Germinal center (tissue), 1 donor: ENCODE measurements around the gene CD86.
A peak's percentile ranks its signal among the peaks of the same experiment; 100 is the strongest.
"Not testable (repeated sequence)": the region's sequence is repeated elsewhere in the genome, so short reads cannot be mapped to it uniquely, and the experiment has no call there.

Experiments
- DNase-seq: peaks from one replicate; pipeline ENCODE4 v3.0.0; 2012; ENCODE audit warnings: mixed read lengths, low spot score

The CD86 gene

DNA sequence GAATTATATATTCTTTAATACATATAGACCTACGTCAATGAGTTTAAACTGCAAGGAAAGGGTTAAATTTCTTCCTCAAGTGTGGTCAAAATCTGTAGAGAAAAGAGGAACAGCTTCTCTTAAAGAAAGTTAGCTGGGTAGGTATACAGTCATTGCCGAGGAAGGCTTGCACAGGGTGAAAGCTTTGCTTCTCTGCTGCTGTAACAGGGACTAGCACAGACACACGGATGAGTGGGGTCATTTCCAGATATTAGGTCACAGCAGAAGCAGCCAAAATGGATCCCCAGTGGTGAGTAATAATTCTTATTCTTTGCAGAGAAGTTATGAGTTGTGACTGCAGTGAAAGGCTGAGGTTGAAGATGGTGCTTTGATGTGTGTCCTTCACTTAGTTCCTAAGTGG lies at the start of gene CD86:
Gene CD86, plus strand, starts transcription at position 148 of the 400 bp plus-strand sequence. Its CDS starts 128 bp downstream, at position 276.
- peak; percentile 39 for DNase-seq

DNA sequence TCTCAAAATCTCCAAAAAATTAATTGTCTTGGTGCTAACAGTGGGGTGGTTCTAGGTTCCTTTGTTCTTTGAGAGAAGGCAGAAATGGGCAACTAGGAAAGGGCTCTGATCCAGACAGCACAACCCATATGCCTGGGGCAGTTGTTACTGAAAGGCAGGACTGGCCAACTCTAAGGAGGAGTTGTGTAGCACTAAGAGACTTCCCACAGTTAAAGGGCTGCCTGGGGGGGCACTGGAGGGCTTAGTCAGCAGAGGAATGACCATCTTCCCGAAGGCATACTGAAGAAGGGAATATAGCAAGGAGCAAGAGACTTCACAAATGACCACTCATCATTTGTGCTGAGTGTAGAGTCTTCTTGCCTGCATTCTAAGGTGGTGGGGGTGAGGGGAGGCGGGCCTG lies 48.9 kb upstream of the CD86 start:
- DNase-seq: no peak

GRCh38 chr3:122008166-122008565 lies 47.0 kb upstream of the CD86 start:
- DNase-seq: no peak

DNA sequence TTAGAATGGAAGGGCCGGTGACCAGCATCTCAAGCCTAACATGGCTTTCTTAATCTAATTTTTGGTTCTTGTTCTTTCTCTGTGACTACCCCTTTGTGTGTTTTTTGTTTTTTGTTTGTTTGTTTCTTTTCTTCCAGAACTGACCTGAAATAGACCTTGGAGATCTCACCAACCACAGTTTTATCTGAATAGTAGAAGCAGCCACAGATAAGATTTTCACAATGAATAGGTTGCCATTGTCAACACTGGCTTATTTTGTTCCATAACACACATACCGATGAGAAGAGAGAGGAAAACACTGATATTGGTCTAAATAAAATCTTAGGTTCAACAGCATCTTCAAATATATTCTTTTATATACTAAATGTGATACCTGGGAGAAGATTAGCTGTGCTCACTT lies 44.7 kb upstream of the CD86 start:
- DNase-seq: no peak

DNA sequence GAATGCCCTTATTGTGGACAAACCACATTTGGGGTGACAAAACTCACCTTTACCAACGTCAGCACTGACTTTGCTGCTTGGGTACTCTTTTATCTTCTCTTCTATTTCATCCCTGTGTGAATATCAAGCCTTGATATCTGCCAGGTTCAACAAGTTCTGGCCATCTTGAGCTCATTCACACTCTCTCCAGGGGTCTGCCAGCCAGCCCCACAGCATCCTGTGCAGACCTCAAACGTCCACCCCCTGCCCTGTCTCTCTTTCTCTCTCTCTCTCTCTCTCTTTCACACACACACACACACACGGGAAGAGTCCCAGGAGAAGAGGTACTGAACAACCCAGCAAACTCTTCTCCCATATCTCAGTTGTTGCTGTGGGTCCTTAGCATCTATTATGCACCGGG lies 43.8 kb upstream of the CD86 start:
- no peak for DNase-seq

- DNase-seq: no peak
Measured at GRCh38 chr3:122012821-122013220, 42.3 kb upstream of the CD86 start.

GRCh38 chr3:122013448-122013925 lies 41.7 kb upstream of the CD86 start:
- DNase-seq: no peak

GRCh38 chr3:122014741-122015140 lies 40.4 kb upstream of the CD86 start:
- peak; percentile 59 for DNase-seq

DNA sequence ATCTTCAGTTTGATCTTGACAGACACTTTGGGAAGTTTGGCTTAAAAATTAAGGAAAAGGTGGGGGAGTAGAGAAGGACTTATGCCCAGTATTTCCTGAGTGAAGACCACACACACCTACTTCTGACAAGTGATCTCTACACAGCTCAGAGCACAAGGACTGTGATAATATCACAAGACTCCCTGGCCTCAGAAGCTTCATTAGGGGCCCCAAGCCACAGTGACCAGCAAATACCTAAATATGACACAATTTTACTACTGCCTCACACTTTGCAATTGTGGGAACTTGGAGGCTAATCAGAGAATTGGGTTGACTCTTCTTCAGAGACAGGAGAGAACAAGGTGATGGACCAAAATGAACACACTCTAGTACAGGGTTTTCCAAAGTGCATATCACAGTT lies 35.7 kb upstream of the CD86 start:
- no peak for DNase-seq

DNA sequence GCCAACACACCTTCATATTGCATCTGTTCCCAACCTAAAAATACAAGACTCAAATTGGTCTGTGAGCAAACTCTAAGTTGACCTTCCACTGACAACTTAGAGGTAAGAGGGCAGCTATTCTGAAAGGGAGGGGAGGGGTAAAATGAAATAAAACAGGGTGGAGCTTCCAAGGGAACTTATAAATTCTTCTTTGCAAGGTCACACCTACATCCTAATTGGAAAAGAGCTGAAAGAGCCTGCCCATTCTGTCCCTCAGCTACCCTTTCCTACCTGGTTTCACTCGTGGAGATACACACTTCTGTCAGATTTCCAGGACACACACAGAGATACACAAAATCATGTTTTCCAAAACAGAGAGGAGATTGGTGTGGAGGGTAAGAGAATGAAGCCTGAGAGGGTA lies 34.1 kb upstream of the CD86 start:
- no peak for DNase-seq

DNA sequence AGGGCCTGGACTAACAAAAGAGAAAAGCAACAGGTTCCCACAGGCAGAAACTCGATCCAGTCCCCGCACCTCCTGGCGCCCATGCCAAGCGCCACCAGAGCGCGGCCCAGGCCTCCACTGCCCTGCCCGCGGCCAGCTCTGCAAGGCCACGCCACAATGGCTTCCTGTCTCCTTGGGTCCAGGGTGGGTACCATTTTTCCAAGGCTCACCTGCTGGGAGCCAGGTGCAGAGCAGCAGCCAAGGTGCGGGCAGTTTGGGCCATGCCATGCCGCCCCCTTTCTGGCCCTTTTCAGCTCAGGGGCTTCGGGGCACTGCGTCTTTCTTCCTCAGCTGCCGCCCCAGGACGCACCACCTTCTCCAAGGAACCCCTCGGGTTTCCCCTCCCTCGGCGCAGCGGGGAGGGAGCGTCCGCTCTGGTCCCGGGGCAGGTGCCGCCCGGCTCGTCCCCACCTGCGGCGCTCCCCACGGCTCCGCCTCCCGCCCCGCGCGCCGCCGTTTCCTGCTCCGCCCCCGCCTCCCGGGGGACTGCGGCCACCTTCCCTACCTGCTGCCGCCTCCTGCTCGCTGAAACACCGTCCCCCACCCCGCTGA lies 33.3 kb upstream of the CD86 start, which contains the start of gene ILDR1:
Gene ILDR1, minus strand, starts transcription at position 437 of the 591 bp plus-strand sequence. Its CDS starts 170 bp downstream, at position 267.
- peak; percentile 86 for DNase-seq

- DNase-seq: no peak
Measured at GRCh38 chr3:122023335-122023910, 31.7 kb upstream of the CD86 start.

DNA sequence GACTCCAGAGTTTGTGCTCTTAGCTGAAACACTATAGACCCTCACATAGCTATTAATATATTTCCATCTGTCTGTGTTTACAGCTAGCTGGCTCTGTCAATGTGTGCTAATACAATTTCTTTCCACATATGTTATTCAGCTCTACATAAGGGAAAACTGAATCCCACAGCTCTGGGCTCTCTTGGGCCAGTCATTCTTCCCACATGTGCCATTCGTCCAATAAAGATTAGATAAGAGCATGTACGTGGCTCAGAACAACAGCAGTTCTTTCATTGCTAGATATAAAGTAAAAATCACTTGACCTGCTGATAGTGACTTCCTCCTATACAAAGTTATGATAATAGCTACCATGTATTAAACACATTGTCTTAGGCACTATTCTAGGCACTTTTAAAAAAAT lies 30.4 kb upstream of the CD86 start:
- DNase-seq: no peak

DNA sequence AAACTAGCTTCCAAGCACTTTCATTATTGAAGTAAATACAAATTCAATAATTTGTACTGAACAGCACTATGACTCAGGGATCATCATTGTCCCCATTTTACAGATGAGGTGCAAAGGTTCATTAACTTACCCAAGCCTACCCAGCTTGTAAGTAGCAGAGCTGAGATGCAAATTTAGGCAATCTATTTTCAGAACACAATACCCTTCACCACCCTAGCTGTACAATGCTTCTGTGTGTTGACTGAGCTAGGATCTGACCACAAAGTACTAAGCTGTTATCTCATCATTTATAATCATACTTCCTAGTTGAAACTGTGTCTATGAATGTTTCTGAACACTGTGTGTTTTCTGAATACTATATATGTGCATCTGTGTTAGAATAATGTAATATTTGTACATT lies 29.9 kb upstream of the CD86 start:
- DNase-seq: peak; percentile 56

GRCh38 chr3:122030381-122031122 lies 24.6 kb upstream of the CD86 start:
- DNase-seq: no peak

DNA sequence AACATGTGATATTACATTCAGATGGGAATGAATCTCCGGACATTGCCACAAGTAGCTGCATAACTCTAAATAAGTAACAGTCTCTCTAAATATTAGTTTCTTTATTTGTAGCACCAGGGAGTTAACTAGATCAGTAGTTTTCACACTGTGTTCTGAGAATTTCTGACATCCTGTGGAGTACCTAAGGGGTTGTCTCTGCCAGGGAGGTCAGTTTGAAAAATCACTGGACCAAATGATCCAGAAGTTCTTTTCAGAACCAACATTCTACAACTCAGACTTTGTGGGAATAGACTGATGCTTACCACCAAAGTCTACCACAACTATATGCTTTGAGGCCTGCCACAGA lies 24.1 kb upstream of the CD86 start:
- DNase-seq: no peak

DNA sequence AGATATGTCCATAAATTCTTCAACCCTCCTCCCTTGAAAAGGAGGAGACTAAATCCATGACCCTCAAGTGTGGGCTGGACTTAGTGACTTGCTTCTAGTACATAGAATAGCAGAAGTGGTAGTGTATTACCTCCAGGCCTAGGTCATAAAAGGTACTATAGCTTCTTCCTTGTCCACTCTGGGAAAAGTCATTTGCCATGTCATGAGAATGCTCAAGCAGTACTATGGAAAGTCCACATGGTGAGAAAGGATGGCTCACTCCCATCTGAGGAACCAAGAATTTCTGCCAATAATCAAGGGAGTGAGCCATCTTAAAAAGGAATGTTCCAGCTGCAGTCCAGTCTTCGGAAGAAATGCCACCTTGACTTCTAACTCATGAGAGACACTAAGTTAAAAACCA lies 22.6 kb upstream of the CD86 start:
- DNase-seq: no peak

GRCh38 chr3:122033023-122033422 lies 22.1 kb upstream of the CD86 start:
- no peak for DNase-seq

DNA sequence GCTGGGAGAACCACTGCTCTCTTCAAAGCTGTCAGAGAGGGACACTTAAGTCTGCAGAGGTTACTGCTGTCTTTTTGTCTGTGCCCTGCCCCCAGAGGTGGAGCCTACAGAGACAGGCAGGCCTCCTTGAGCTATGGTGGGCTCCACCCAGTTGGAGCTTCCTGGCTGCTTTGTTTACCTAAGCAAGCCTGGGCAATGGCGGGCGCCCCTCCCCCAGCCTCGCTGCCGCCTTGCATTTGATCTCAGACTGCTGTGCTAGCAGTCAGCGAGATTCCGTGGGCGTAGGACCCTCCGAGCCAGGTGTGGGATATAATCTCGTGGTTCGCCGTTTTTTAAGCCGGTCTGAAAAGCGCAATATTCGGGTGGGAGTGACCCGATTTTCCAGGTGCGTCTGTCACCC lies 7.9 kb upstream of the CD86 start:
- DNase-seq: not testable (repeated sequence)

DNA sequence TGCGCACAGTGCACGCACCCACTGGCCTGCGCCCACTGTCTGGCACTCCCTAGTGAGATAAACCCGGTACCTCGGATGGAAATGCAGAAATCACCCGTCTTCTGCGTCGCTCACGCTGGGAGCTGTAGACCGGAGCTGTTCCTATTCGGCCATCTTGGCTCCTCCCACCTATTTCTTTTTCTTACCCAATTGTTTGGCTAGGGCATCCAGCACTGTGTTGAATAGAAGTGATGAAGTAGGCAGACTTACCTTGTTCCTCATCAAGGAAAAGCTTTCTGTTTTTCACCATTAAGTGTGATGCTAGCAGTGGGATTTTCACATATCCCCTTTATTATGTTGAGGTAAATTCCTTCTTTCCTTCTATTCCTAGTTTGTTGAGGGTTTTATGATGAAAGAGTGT lies 7.4 kb upstream of the CD86 start:
- not testable (repeated sequence) for DNase-seq

DNA sequence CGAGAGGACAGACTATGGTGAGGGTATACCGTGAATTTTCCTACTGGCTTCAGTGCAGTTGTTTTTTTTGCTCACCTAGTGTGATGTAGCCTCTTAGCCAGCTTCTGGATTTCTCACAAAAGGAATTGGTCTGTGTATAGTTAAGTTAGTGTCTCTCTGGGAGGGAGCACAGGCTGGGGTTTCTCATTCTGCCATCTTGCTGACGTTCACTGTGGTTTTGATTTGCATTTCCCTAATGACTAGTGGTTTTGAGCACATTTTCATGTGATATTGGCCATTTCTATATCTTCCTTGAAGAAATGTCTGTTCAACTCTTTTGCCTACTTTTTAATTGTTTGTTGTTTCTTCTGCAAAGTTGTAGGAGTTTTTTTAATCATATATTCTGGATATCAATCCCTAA lies 2.2 kb upstream of the CD86 start:
- peak; percentile 38 for DNase-seq

- DNase-seq: no peak
Measured at GRCh38 chr3:122057671-122058070, 2.5 kb downstream of the CD86 start.

DNA sequence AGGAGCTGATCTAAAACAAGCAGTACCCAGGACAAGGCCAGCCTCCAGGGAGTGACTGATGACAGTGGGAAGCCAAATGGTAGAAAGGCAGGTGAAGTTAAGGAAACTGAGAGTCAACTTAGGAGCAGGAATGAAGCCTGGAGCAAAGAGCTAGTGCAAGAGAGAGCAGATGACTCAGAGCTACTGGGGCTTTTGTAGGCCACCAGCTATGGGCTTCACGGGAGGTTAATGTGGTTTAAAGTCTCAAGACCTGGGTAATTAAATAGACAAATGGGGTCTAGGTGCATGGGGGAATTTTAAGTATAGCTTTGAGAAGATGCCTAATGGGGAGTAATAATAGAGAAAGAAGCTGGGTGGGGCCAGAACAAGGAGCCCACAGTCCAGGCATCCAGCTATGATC lies 3.1 kb downstream of the CD86 start:
- DNase-seq: no peak
